ES-I3 (cell line): ENCODE results near the gene DLST.

Experiments
- H3K36me3 ChIP-seq: 2 replicates; pipeline ENCODE4 v1.6.1; 2013; ENCODE audit warnings: mild to moderate bottlenecking, low read length, control low read depth, moderate library complexity; ENCODE audit not compliant: insufficient read depth
- H3K4me1 ChIP-seq: 2 replicates; pipeline ENCODE4 v1.6.1; 2013; ENCODE audit warnings: mild to moderate bottlenecking, control low read depth, low read length; ENCODE audit not compliant: insufficient read depth
- H3K9ac ChIP-seq: 2 replicates; pipeline ENCODE4 v1.6.1; 2013; ENCODE audit warnings: low read depth, mild to moderate bottlenecking, low read length, moderate library complexity
- H3K9me3 ChIP-seq: 2 replicates; pipeline ENCODE4 v1.6.1; 2013; ENCODE audit warnings: mild to moderate bottlenecking, low read length, moderate library complexity; ENCODE audit not compliant: control insufficient read depth, insufficient read depth

The DLST gene

DNA sequence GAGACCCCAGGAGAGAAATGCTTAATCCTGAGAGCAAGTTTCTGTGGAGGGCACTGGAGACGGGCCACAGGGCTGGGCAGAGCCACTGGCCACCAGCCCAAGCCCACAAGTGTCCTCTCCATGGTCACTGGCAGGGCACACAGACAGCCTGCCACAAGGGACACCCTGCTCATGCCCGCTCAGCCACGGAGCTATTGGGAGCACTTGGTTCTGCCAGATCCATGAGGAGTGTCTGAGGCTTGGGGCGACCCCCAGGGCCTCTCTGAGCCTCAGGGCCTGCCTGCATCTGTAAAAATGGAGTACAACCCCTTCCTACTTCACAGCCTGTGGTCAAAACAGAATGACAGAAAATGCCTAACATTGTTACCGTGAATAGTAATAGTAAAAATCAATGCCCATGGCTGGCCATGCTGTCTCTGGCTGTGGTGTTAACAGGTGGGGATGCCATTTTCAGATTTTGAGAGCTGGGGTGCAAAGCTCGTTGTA is 70.5 kb downstream of the DLST start:
- no peak overlapping the region for H3K9ac ChIP-seq
- no peaks in the 10 kb centered on the region for H3K36me3 ChIP-seq
- peaks cover 8% of the 10 kb centered on the region for H3K4me1 ChIP-seq

DNA sequence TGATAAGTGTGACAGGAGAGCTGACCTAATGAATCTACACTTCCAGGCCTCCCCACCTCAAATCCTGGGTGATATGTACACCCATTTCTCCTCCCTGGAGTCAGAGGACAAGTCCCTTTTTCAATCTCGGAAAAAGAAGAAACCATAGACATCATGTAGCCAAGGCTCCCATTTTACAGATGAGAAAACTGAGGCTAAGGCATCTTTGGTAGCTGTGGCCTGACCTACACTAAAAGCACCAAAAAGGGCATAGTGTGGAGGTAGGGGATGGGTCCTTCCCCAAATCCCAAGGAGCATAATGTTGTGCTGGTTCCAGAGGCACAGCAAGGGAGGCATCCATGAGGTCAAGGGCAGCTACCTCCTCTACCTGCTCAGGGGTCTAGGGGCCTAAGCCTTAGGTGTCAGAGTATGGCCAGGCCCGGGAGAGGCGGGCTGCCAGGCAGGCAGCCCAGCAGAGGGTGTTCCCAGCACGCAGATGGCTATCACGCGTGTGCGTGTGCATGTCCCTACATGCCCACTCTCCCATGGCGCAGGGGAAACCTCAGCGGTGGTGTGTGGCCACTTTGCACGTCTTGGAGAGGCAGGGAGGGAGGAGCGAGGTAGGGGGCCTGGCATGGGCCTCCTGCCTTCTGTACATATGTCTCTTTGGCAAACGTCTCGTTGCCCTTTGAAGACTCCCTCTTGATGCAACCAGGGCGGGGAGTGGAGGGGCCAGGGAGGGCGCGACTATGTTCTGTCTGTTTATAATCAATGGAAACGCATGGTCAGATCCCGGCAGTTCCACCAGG is 71.2 kb downstream of the DLST start:
- Histone ChIP-seq H3K4me1 (peaks cover 8% of the 10 kb centered on the region), H3K9me3 (no peaks in the 10 kb centered on the region), H3K9ac (no peak overlapping the region), H3K36me3 (no peaks in the 10 kb centered on the region)

More for the DNA sequence above, 70.5 kb downstream of the DLST start:
- H3K9me3 ChIP-seq = no peaks in the 10 kb centered on the region
